ENCODE results near the gene WASHC4.
"Not testable (repeated sequence)": the region's sequence is repeated elsewhere in the genome, so short reads cannot be mapped to it uniquely, and the experiment has no call there.

The WASHC4 gene

GRCh38 chr12:105168006-105168405 lies 60.5 kb downstream of the WASHC4 start:
- Mint-ChIP-seq H3K9me3 (no peaks in the 10 kb centered on the region), H3K4me1 (ENCODE audit: low read depth) (peaks cover 10% of the 10 kb centered on the region), H3K27me3 (no peaks in the 10 kb centered on the region), H3K4me3 (no peak overlapping the region), H3K27ac (no peak overlapping the region), H3K36me3 (ENCODE audit: low read depth) (peaks cover 79% of the 10 kb centered on the region)
- no peak for DNase-seq

- peaks cover 6% of the 10 kb centered on the region for H3K4me1 Mint-ChIP-seq (ENCODE audit: low read depth)
- no peak for DNase-seq
- H3K9me3 Mint-ChIP-seq = no peaks in the 10 kb centered on the region
- H3K36me3 Mint-ChIP-seq (ENCODE audit: low read depth) = peaks cover 78% of the 10 kb centered on the region
- H3K27me3 Mint-ChIP-seq = no peaks in the 10 kb centered on the region
- no peak overlapping the region for H3K27ac Mint-ChIP-seq
- H3K4me3 Mint-ChIP-seq = no peak overlapping the region
Observed at GRCh38 chr12:105170139-105170538, 62.6 kb downstream of the WASHC4 start.

GRCh38 chr12:105171691-105172436 lies 64.3 kb downstream of the WASHC4 start:
- Mint-ChIP-seq H3K27me3 (no peaks in the 10 kb centered on the region), H3K27ac (no peak overlapping the region), H3K4me3 (no peak overlapping the region), H3K36me3 (ENCODE audit: low read depth) (peaks cover 84% of the 10 kb centered on the region), H3K4me1 (ENCODE audit: low read depth) (peaks cover 9% of the 10 kb centered on the region), H3K9me3 (no peaks in the 10 kb centered on the region)
- DNase-seq = no peak

- H3K9me3 Mint-ChIP-seq = peaks cover 12% of the 10 kb centered on the region
- no peak for DNase-seq
- H3K36me3 Mint-ChIP-seq (ENCODE audit: low read depth) = peaks cover 80% of the 10 kb centered on the region
- peaks cover 9% of the 10 kb centered on the region for H3K4me1 Mint-ChIP-seq (ENCODE audit: low read depth)
- H3K27me3 Mint-ChIP-seq = no peaks in the 10 kb centered on the region
- H3K27ac Mint-ChIP-seq = peak overlapping the region; percentile 56
- H3K4me3 Mint-ChIP-seq = no peak overlapping the region
Observed at GRCh38 chr12:105175397-105175990, 68.0 kb downstream of the WASHC4 start.

- Mint-ChIP-seq H3K27me3 (no peaks in the 10 kb centered on the region), H3K4me3 (no peak overlapping the region), H3K9me3 (peaks cover 14% of the 10 kb centered on the region), H3K4me1 (ENCODE audit: low read depth) (peaks cover 6% of the 10 kb centered on the region), H3K36me3 (ENCODE audit: low read depth) (peaks cover 88% of the 10 kb centered on the region), H3K27ac (no peak overlapping the region)
- no peak for DNase-seq
Observed at GRCh38 chr12:105177208-105177607, 69.7 kb downstream of the WASHC4 start.

GRCh38 chr12:105179114-105179513 lies 71.6 kb downstream of the WASHC4 start:
- H3K27me3 Mint-ChIP-seq; DNase-seq; H3K4me1 Mint-ChIP-seq (ENCODE audit: low read depth); H3K4me3 Mint-ChIP-seq: not testable (repeated sequence)
- Mint-ChIP-seq H3K9me3 (peaks cover 24% of the 10 kb centered on the region), H3K27ac (peak overlapping the region; percentile 50), H3K36me3 (ENCODE audit: low read depth) (peaks cover 90% of the 10 kb centered on the region)

GRCh38 chr12:105183406-105183805 lies 75.9 kb downstream of the WASHC4 start:
- H3K27ac Mint-ChIP-seq = peak overlapping the region; percentile 47
- H3K9me3 Mint-ChIP-seq = peaks cover 24% of the 10 kb centered on the region
- H3K4me1 Mint-ChIP-seq (ENCODE audit: low read depth); DNase-seq; H3K27me3 Mint-ChIP-seq; H3K4me3 Mint-ChIP-seq: not testable (repeated sequence)
- peaks cover 93% of the 10 kb centered on the region for H3K36me3 Mint-ChIP-seq (ENCODE audit: low read depth)

- DNase-seq; H3K27ac Mint-ChIP-seq; H3K27me3 Mint-ChIP-seq; H3K4me3 Mint-ChIP-seq; H3K4me1 Mint-ChIP-seq (ENCODE audit: low read depth): not testable (repeated sequence)
- Mint-ChIP-seq H3K9me3 (peaks cover 24% of the 10 kb centered on the region), H3K36me3 (ENCODE audit: low read depth) (peaks cover 91% of the 10 kb centered on the region)
Observed at GRCh38 chr12:105183976-105184375, 76.4 kb downstream of the WASHC4 start.

GRCh38 chr12:105189293-105189692 lies 81.8 kb downstream of the WASHC4 start:
- H3K4me3 Mint-ChIP-seq = no peak overlapping the region

GRCh38 chr12:105190530-105190929 lies 83.0 kb downstream of the WASHC4 start:
- no peaks in the 10 kb centered on the region for H3K27me3 Mint-ChIP-seq
- no peaks in the 10 kb centered on the region for H3K9me3 Mint-ChIP-seq
- DNase-seq = no peak
- peaks cover 87% of the 10 kb centered on the region for H3K36me3 Mint-ChIP-seq (ENCODE audit: low read depth)
- peak overlapping the region; percentile 5 for H3K27ac Mint-ChIP-seq
- peaks cover 5% of the 10 kb centered on the region for H3K4me1 Mint-ChIP-seq (ENCODE audit: low read depth)
- H3K4me3 Mint-ChIP-seq = no peak overlapping the region

More at GRCh38 chr12:105189293-105189692, 81.8 kb downstream of the WASHC4 start:
- H3K27ac Mint-ChIP-seq = peak overlapping the region; percentile 69
- H3K9me3 Mint-ChIP-seq = no peaks in the 10 kb centered on the region
- H3K27me3 Mint-ChIP-seq = no peaks in the 10 kb centered on the region
- H3K36me3 Mint-ChIP-seq (ENCODE audit: low read depth) = peaks cover 89% of the 10 kb centered on the region
- no peak for DNase-seq
- peaks cover 5% of the 10 kb centered on the region for H3K4me1 Mint-ChIP-seq (ENCODE audit: low read depth)

- no peak overlapping the region for H3K4me3 Mint-ChIP-seq
- peak overlapping the region; percentile 37 for H3K27ac Mint-ChIP-seq
- peaks cover 5% of the 10 kb centered on the region for H3K4me1 Mint-ChIP-seq (ENCODE audit: low read depth)
- no peaks in the 10 kb centered on the region for H3K9me3 Mint-ChIP-seq
- no peak for DNase-seq
- H3K27me3 Mint-ChIP-seq = no peaks in the 10 kb centered on the region
- H3K36me3 Mint-ChIP-seq (ENCODE audit: low read depth) = peaks cover 86% of the 10 kb centered on the region
Observed at GRCh38 chr12:105192624-105193225, 85.2 kb downstream of the WASHC4 start.

- Mint-ChIP-seq H3K9me3 (no peaks in the 10 kb centered on the region), H3K27ac (no peak overlapping the region), H3K36me3 (ENCODE audit: low read depth) (peaks cover 86% of the 10 kb centered on the region)
Observed at GRCh38 chr12:105194947-105195346, 87.4 kb downstream of the WASHC4 start.

GRCh38 chr12:105196090-105196489 lies 88.6 kb downstream of the WASHC4 start:
- H3K4me1 Mint-ChIP-seq (ENCODE audit: low read depth) = no peaks in the 10 kb centered on the region
- H3K36me3 Mint-ChIP-seq (ENCODE audit: low read depth) = peaks cover 75% of the 10 kb centered on the region
- H3K27me3 Mint-ChIP-seq = no peaks in the 10 kb centered on the region

More at GRCh38 chr12:105194947-105195346, 87.4 kb downstream of the WASHC4 start:
- Mint-ChIP-seq H3K27me3 (no peaks in the 10 kb centered on the region), H3K4me1 (ENCODE audit: low read depth) (no peaks in the 10 kb centered on the region), H3K4me3 (no peak overlapping the region)
- no peak for DNase-seq

GRCh38 chr12:105198961-105199360 lies 91.4 kb downstream of the WASHC4 start:
- no peak for DNase-seq
- peaks cover 7% of the 10 kb centered on the region for H3K4me1 Mint-ChIP-seq (ENCODE audit: low read depth)
- H3K4me3 Mint-ChIP-seq = no peak overlapping the region
- peak overlapping the region; percentile 20 for H3K27ac Mint-ChIP-seq
- no peaks in the 10 kb centered on the region for H3K27me3 Mint-ChIP-seq
- no peaks in the 10 kb centered on the region for H3K9me3 Mint-ChIP-seq
- H3K36me3 Mint-ChIP-seq (ENCODE audit: low read depth) = peaks cover 73% of the 10 kb centered on the region

More at GRCh38 chr12:105196090-105196489, 88.6 kb downstream of the WASHC4 start:
- H3K27ac Mint-ChIP-seq = no peak overlapping the region
- no peak overlapping the region for H3K4me3 Mint-ChIP-seq
- H3K9me3 Mint-ChIP-seq = no peaks in the 10 kb centered on the region
- no peak for DNase-seq

- Mint-ChIP-seq H3K4me3 (no peak overlapping the region), H3K27me3 (no peaks in the 10 kb centered on the region), H3K9me3 (no peaks in the 10 kb centered on the region), H3K27ac (peak overlapping the region; percentile 3), H3K36me3 (ENCODE audit: low read depth) (peaks cover 72% of the 10 kb centered on the region), H3K4me1 (ENCODE audit: low read depth) (peaks cover 20% of the 10 kb centered on the region)
- DNase-seq = no peak
Observed at GRCh38 chr12:105200385-105200784, 92.9 kb downstream of the WASHC4 start.

Measured in activated T-cell treated with anti-CD3 and anti-CD28 coated beads, Interleukin-2, amount 50 U/mL, for 24 hours (primary cell).